T-helper 1 cell treated with Interleukin-12 subunit alpha and Interleukin-12 subunit beta and Interleukin-4 antibody, amounts not matched to agents 30 μg/mL and 1 μg/mL, for 36 hours (primary cell): ENCODE data around the gene PGA3.
A peak's percentile ranks its signal among the peaks of the same experiment; 100 is the strongest.
"Not testable (repeated sequence)": the region's sequence is repeated elsewhere in the genome, so short reads cannot be mapped to it uniquely, and the experiment has no call there.

ENCODE experiments used
- H3K27ac Mint-ChIP-seq: one replicate; pipeline ENCODE4 v1.8.0; 2021; ENCODE audit warnings: mild to moderate bottlenecking, mixed read lengths
- H3K27me3 Mint-ChIP-seq: one replicate; pipeline ENCODE4 v1.8.0; 2021; ENCODE audit warnings: low read depth, mixed read lengths
- H3K36me3 Mint-ChIP-seq: one replicate; pipeline ENCODE4 v1.8.0; 2021; ENCODE audit warnings: low read depth, mixed read lengths
- H3K4me1 Mint-ChIP-seq: one replicate; pipeline ENCODE4 v1.8.0; 2021; ENCODE audit warnings: low read depth, mixed read lengths
- H3K4me3 Mint-ChIP-seq: one replicate; pipeline ENCODE4 v1.8.0; 2021; ENCODE audit warnings: mild to moderate bottlenecking, moderate library complexity, mixed read lengths
- H3K9me3 Mint-ChIP-seq: one replicate; pipeline ENCODE4 v1.8.0; 2021; ENCODE audit warnings: mixed read lengths

Gene PGA3

DNA sequence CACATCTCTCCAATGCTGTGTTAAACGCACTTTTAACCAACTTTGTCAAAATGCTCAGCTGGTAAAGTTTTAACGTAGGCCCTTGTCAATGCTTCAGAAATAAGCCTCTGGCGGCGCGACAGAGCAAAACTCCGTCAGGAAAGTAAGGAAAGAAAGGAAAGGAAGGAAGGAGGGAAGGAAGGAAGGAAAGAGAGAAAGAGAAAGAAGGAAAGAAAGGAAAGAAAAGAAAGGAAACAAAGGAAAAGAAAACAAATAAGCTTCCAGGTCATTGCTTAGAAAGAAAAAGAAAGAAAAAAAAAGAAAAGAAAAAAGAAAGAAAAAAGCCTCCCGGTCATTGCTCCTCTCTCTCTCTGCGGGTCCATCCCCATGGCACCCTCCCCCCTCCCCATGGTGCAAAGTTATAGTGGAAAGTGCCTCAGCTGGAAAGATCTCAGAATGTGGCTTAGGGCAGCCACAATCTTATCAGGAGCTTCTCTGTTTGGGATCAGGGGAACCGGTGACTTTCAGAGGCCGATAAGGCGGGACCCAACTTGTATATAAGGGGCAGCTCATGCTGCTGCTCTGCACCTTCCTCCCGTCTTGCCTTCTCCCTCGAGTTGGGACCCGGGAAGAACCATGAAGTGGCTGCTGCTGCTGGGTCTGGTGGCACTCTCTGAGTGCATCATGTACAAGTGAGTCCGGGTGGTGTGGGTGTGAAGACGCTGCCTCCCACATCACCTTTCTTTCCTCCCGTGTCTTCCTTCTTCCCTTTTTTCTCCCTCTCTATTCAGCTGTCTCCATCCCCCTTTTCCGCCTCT lies at the start of gene PGA3:
Gene PGA3 (plus strand): TSS at position 566 of the 797 bp plus-strand sequence. CDS start 50 bp downstream, at position 616.
- H3K27ac Mint-ChIP-seq, H3K4me1 Mint-ChIP-seq, H3K4me3 Mint-ChIP-seq, H3K36me3 Mint-ChIP-seq, H3K9me3 Mint-ChIP-seq: not testable (repeated sequence)
- peaks cover 18% of the 10 kb centered on the region for H3K27me3 Mint-ChIP-seq

DNA sequence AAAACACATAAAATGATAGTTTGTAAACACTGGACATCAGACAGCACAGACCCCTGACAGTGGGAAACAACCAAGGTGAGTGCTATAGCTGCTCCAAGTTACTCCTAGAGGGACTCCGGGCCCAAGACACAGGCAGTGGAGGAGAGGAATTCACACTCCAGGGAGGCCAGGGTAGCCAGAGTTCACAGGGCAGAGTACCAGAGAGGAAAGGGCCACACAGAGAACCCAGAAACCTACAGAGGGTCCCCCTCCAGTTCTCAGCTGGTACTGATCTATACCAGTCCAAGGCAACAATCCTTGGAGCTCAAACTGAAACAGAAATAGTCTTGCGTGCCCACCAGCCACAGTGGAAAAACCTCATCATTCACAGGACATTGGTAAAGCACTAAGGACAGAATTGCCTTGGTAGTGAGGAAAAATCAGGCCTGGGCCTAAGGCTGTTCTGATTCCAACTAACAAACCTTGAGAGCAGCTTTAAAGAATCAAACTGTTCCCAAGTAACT lies 49.7 kb upstream of the PGA3 start:
- Mint-ChIP-seq H3K27me3 (no peaks in the 10 kb centered on the region), H3K36me3 (peaks cover 22% of the 10 kb centered on the region), H3K9me3 (peaks cover 18% of the 10 kb centered on the region), H3K4me3 (no peak overlapping the region), H3K27ac (no peak overlapping the region), H3K4me1 (peaks cover 8% of the 10 kb centered on the region)

DNA sequence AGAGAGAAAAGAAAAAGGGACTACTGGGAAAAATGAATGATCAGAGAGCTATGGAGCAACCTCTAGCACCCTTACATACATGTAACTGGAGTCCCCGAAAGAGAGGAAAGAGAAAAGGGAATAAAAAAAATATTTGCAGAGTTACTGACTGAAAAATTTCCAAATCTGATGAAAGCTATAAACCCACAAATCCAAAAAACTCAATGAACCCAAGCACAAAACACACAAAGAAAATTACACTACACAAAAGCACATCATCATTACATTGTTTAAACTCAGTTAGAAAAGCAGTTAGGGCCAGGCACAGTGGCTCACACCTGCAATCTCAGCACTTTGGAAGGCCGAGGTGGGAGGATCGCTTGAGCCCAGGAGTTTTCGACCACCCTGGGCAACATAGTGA lies 48.8 kb upstream of the PGA3 start:
- Mint-ChIP-seq H3K4me1 (peaks cover 12% of the 10 kb centered on the region), H3K4me3 (no peak overlapping the region), H3K9me3 (peaks cover 18% of the 10 kb centered on the region), H3K27me3 (no peaks in the 10 kb centered on the region), H3K27ac (no peak overlapping the region), H3K36me3 (peaks cover 22% of the 10 kb centered on the region)

DNA sequence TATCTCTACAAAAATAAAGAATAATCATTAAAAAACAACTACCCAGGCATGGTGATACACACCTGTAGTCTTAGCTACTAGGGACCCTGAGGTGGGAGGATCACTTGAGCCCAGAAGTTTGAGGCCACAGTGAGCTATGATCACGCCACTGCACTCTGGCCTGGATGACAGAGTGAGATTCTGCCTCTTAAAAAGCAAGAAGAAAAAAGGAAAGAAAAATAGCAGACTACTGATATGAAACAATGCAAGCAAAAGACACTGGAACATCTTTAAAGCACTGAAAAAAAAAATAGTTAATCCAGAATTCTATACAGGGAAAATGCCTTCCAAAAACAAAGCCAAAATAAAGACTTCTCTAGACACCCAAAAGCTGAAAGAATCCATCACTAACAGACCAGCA lies 48.0 kb upstream of the PGA3 start:
- Mint-ChIP-seq H3K9me3 (peaks cover 18% of the 10 kb centered on the region), H3K4me1 (peaks cover 14% of the 10 kb centered on the region), H3K27ac (no peak overlapping the region), H3K27me3 (no peaks in the 10 kb centered on the region), H3K36me3 (peaks cover 22% of the 10 kb centered on the region), H3K4me3 (no peak overlapping the region)

DNA sequence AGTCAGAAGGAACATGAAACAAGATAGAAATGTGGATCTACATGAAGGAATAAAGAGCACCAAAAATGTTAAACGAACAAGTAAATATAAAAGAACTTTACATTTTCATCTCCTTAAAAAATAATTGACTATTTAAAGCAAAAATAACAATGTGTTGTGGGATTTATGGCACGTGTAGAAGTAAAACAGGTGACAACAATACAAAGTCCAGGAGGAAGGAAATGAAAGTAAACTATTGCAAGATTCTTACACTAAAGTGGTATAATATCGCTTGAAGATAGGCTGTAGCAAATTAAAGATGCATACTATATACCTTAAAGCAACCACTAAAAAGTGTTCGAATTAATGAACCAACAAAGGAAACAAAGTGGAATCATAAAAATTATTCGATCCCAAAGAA lies 47.6 kb upstream of the PGA3 start:
- Mint-ChIP-seq H3K4me3 (no peak overlapping the region), H3K4me1 (peaks cover 17% of the 10 kb centered on the region), H3K9me3 (peaks cover 18% of the 10 kb centered on the region), H3K36me3 (peaks cover 22% of the 10 kb centered on the region), H3K27ac (no peak overlapping the region), H3K27me3 (no peaks in the 10 kb centered on the region)

DNA sequence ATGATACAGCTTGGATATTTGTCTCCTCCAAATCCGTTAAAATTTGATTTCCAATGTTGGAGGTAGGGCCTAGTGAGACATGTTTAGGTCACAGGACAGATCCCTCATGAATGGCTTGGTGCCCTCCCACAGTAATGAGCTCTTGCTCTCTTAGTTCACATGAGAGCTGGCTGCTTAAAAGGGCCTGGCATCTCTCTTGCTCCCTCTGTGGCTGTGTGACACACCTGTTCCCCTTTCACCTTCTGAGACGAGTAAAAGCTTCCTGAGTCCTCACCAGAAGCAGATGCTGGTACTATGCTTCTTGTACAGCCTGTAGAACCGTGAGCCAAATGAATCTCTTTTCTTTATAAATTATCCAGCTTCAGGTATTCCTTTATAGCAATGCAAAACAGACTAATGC lies 45.6 kb upstream of the PGA3 start:
- Mint-ChIP-seq H3K36me3 (peaks cover 22% of the 10 kb centered on the region), H3K4me1 (peaks cover 26% of the 10 kb centered on the region), H3K27ac (no peak overlapping the region), H3K4me3 (no peak overlapping the region), H3K27me3 (no peaks in the 10 kb centered on the region), H3K9me3 (peaks cover 18% of the 10 kb centered on the region)

DNA sequence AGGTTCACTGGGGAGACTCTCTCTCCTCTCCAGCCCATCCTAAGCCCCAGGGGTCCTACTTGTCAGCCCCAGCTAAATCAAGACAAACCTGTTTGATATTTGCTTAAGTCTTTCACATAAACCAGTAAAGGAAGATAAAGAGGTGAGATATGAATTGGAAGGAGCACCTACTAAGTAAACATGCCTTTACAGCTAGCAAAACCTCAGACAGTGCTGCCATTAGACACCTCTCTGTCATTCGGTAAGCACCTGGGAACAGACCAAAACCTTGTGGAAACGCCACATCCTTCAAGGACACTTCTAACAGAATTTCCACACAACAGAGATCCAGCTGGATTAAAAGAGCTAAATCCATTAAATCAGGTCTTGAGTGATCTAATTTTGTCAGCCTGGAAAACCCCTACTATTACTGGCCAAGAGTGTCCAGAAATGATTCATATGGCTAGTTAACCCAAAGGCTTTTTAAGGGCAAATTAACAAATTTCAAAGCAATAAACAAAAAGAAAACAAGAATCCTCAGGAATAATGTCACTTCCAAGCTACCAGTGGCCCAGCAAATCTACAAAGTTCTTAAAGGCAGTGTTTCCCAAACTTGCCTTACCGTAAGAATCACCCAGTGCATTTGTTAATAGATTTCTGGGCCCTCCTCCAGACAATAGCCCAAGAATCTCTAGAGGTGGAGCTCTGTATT lies 44.5 kb upstream of the PGA3 start:
- H3K36me3 Mint-ChIP-seq, result peaks cover 22% of the 10 kb centered on the region
- H3K27me3 Mint-ChIP-seq, result no peaks in the 10 kb centered on the region
- no peak overlapping the region for H3K4me3 Mint-ChIP-seq
- H3K9me3 Mint-ChIP-seq, result peaks cover 18% of the 10 kb centered on the region
- H3K27ac Mint-ChIP-seq, result no peak overlapping the region
- H3K4me1 Mint-ChIP-seq, result peaks cover 30% of the 10 kb centered on the region

DNA sequence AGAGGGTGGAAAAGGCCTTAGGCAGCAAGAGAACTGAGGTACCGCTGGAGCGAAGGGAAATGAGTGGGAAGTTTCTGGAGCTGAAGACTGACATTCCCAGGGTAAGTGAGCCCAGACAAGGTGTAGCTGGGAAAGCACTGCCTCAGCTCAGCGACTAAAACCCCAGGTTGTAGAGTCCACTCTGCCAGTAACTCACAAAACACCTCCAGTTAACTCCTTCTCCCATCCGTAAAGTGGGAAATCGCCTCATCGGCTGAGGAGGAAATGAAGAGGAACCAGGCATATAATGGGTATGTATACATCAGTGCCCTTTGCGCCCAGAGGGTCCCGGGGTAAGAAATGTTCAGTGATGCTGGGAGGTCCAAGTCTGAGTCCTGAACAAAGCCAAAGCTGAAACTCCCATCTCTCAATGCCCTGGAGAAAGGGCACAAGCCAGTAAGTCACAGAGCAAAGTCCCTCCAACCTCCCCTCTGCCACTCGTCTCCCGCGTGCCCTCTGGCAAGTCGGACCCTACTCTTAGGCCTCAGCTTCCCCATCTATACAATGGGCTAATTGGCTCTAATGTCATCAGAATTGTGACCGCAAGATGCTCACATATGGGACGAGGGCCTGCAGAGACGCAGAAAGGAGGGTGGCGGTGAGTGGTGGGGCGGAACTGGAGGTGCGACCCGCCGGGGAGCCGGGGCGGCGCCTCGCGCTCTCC lies 42.7 kb upstream of the PGA3 start:
- peak overlapping the region; percentile 83 for H3K27ac Mint-ChIP-seq
- H3K9me3 Mint-ChIP-seq, result peaks cover 4% of the 10 kb centered on the region
- H3K36me3 Mint-ChIP-seq, result peaks cover 7% of the 10 kb centered on the region
- no peaks in the 10 kb centered on the region for H3K27me3 Mint-ChIP-seq
- peaks cover 42% of the 10 kb centered on the region for H3K4me1 Mint-ChIP-seq
- peak overlapping the region; percentile 72 for H3K4me3 Mint-ChIP-seq

DNA sequence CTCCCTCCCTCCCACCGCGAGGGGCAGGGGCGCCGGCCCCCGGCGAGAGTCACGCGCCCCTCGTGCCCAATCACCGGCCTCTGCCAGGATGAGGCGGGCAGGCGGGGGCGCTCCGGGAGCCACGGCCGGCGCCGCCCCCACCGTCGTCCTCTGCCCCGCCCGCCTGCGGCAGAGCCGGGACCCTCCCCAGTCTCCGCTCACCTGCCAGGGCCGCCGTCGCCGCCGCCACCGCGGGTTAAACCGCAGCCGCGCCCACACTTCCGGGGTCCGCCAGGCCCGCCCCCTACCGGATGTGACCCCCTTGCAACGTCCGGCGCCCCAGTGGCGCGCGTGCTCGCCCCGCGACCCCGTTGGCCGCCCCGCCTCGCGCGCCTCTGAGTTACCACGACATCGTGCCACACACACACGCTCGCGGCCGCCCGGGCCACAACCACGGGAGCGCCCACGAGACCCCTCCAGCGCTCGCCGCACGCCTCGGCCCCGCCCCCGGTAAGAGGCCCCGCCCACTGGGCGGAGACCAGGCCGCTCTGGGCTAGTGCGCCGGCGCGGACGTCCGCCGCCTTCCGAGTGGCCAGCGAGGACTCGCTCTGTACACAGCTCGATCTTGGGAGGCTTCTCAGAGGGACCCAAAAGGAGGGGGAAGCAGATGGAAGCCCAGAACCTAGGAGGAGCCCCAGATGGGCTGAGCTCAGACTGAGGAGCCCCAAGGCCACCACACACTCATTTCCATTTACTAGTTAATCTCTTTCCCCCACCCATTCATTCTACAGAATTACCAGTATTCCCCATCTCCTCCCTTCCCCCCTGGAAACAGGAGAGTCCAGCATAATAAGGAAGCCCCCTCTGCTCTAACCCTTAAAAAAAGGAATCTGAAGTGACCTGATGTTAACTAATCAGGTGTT lies 41.9 kb upstream of the PGA3 start, which contains the start of gene VPS37C:
Gene VPS37C (minus strand): TSS at position 237 of the 902 bp plus-strand sequence. CDS start 22,597 bp downstream, outside the sequence.
- Mint-ChIP-seq H3K27me3 (no peaks in the 10 kb centered on the region), H3K27ac (peak within 1 kb of the TSS; percentile 83), H3K4me3 (peak within 1 kb of the TSS; percentile 81), H3K9me3 (peaks cover 4% of the 10 kb centered on the region), H3K36me3 (peaks cover 2% of the 10 kb centered on the region), H3K4me1 (peaks cover 42% of the 10 kb centered on the region)

DNA sequence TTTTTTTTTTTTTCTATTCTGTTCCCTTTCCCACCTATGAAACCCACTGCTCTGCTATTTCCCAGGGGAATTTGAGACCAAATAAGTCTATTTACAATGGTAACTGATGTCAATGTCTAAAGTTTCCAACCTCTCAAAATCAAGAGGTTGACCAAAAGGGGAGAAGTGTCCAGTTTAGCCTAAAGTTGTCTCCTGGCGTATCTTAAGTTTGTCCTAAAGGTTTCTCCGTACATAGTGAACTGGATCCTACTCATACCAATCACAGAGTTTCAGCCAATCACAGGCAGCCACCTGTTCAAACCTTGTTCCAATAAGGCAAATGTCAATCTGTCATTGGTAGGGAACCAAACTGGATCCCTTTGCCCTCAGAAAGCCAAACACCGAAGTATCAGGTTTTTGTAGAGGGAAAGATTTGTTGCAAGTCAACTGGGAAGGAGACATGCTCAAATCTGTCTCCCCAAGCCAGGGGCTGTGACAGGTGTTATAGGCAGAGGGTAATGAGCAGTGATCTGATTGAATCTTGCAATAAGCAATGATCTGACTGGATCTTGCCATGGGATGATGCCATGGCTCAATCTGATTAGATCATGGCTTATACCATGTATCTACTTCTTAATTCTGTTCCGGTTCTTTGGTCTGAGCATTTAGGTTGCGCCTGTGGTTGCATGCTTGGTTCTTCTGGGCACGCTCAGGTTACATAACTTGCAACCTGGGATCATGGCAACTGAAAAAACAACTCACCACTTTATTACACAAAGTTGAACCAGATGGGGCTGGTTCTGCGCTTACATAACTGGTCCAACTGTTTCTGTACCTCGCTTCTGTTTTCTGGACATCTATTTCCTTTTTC lies 41.0 kb upstream of the PGA3 start:
- Mint-ChIP-seq H3K4me3 (peak overlapping the region; percentile 81), H3K27me3 (no peaks in the 10 kb centered on the region), H3K4me1 (peaks cover 43% of the 10 kb centered on the region), H3K36me3 (no peaks in the 10 kb centered on the region), H3K27ac (peak overlapping the region; percentile 79), H3K9me3 (no peaks in the 10 kb centered on the region)

DNA sequence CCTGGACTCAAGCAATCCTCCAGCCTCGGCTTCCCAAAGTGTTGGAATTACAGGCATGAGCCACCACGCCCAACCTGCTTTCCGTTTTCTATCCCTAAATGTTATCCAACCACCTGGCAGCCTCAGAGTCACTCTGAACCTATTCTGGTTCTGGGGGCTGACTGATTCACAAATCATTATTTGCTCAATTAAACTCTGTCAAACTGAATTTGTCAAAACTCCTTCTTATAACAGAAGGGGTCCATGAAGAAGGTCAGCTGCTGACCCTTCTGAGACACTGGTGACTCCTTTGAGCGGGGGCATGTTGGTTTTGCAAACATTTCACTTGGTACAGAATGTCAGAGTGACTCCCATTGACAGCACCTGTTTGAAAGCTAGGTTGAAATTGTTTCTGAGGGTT lies 40.3 kb upstream of the PGA3 start:
- Mint-ChIP-seq H3K4me3 (no peak overlapping the region), H3K36me3 (no peaks in the 10 kb centered on the region), H3K4me1 (peaks cover 42% of the 10 kb centered on the region), H3K27ac (no peak overlapping the region), H3K9me3 (no peaks in the 10 kb centered on the region), H3K27me3 (no peaks in the 10 kb centered on the region)

DNA sequence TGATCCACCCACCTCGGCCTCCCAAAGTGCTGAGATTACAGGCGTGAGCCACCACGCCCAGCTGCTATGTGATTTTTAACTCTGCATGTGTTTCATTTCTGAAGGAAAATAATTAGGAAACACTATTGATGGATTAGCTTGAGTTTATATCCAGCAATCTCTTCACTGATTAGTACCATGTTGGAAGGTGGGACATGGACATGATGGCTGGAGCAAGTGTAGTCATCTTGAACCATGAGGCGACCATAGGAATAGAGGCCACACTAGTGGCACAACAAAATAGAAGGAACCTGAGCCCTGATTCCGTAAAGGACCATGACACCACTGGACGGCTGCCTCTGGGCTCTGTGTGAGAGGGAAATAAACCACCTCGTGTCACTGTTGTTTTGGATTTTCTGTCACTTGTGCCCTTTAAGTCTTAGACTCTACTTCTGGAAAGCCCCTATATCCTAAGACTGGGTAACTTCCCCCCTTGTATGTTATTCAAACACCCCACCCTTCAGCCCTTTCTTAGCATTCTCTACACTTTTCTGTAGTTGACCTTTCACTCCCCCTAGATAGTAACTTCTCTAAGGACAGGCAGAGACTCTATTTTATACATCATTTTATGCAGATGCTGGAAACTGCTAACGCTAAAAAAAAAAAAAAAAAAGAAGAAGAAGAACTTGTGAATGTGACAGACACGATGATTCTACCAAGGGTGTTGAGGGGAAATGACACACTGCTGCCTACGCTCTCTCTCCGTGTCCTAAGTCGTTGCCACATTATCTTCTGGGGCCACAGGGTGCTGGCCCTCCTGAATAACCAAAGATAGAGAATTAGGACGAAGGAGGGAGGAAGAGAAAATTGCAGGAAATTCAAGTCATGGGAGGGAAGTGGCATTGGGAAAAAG lies 39.4 kb upstream of the PGA3 start:
- Mint-ChIP-seq H3K27ac (peak overlapping the region; percentile 58), H3K4me1 (peaks cover 43% of the 10 kb centered on the region), H3K27me3 (no peaks in the 10 kb centered on the region), H3K36me3 (no peaks in the 10 kb centered on the region), H3K9me3 (no peaks in the 10 kb centered on the region), H3K4me3 (peak overlapping the region; percentile 4)
